Fibroblast of peridontal ligament (primary cell): ENCODE measurements around the gene FHIP1A.
"Not testable (repeated sequence)": the region's sequence is repeated elsewhere in the genome, so short reads cannot be mapped to it uniquely, and the experiment has no call there.

Source experiments
- DNase-seq: peaks from one replicate; pipeline ENCODE4 v3.0.0-alpha.2; 2010; ENCODE audit errors: extremely low read depth

FHIP1A gene

DNA sequence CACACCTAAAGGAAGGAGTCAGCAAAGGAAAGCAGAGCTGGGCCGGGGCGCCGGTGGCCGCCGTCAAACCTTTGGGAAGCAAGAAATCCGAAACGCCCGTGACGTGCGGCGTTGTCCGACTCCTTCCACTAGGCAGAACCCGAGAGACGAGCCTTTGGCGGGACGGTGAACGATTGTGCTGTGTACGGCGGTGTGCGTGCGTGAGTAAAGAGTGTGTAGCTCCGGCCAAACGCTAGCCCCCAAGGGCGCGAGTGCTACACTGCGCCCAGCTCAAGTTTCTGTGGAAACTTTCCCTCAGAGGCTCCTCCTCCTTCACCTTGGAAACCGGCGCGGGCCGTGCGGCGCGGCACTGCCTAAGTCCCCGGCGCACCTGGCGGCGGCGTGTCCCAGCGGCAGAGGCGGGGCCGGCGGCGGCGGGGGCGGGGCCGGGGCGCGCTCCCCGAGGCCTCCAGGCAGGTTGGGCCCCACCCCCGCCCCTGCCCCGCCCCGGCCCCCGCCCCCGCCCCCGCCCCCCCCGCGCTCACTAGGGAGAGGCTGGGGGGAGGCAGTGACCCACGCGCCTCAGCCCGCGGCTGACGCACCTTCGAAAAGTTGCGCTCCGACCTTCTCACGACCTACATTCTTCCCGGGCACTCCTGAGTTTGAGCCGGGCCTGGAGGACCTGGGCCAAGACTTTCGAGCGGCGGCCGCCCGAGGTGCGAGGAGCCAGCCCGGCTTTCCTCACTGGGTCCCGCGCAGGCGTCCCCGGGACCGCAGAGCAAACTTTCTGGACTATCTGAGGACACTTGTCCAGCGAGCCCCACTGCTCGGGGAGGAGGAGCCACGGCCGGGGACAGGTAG, at the start of gene FHIP1A:
TSS of gene FHIP1A (plus strand) at position 547 of the 840 bp plus-strand sequence. CDS start 157,084 bp downstream, outside the sequence.
- peak; percentile 61 for DNase-seq

DNA sequence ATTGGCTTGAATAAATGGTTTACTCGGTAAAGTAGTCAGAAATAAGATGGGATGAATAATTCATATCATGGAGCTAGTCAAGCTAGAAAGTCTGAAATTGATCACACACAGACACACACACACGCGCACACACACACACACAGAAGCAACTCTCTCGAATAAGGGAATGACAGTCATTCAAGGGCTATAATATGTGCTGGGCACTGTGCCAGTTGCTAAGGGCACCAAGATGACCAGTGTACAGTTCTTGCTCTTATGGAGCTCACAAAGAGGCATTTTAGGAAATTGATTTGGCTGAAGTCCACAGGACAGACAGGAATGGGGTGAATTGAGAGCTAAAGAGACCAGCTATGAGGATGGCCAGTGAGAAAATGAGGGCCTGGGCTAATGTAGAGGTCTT, 49.4 kb upstream of the FHIP1A start:
- DNase-seq: peak; percentile 14

DNA sequence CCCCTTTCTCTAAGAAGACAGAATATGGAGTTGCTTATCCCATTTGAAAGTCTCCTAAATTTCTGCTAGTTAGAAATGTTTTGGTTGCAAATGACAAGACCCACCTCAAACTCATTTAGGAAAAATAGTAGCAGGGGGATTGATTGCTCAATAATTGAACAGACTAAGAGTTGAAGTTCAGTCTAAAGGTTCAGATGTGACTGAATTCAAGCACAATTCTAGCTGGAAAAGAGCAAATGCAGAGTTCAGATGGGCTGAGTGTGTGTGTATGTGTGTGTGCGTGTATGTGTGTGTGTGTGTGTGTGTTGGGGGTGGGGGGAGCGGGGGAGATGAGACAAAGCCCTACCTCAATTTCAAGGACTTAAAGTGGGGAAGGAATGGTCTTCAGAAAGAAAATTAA, 47.9 kb upstream of the FHIP1A start:
- DNase-seq: no peak

DNA sequence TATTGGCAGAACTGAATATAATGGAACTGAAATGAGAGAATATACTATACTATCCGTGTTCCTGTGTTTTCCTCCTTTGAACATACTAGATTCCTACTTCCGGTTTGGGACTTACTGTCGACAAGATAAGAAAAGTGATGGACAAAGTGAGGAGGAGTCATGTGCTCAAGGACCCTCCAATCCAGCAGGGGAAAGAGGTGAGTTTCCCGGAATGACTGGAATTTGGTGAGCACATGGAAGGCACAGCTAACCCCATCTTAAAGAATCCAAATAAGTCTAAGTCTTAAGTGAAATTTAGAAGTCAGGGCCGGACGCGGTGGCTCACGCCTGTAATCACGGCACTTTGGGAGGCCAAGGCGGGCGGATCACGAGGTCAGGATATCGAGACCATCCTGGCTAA, 47.0 kb upstream of the FHIP1A start:
- no peak for DNase-seq

DNA sequence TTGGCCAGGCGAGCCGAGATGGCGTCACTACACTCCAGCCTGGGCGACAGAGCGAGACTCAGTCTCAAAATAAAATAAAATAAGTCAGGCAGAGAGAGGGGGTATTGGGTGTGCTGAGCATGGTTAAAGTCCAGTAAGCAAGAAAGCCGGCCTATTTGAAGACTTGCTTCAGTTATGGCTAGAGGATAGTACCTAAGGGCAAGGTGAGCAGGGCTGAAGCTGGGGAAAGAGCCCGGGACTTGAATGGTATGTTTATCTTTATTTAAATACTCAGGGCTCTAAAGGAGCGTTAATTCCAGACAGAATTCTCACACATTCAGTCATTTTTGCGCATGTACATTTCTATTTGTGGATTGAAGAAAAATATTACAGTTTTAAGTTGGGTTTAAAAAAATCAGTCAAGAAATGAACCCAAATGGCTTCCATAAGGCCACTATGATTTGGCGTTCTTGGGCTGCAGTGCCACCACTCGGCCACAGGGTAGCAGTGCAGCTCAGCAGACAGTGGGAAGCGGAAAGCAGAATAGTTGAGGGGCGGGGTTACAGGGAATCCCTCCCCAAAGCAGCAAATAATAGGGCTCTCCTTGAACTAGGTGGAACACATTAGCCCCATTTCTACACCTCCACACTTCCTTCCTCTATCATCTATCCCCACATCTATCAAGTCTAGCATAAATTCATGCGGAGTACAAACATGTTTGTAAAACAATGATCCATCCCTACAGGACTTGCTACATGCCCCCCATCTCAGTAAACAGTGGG, 46.4 kb upstream of the FHIP1A start:
- DNase-seq: peak; percentile 88

DNA sequence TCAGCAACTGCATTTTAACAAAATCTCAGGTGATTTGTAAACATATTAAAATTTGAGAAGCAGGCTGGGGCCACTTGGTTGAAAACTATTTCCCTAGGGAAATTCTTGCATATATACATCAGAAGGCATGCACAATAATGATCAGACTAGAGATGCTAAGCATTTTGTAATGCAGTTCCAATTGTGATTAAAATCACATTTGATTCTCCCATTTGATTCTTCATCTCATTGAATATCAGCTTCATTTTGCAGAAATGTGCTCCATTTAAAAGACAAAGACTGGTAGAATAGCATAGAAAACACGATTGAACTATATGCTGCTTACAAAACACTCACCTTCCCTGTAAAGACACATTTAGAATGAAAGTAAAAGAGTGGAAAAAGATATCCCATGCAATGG, 32.4 kb upstream of the FHIP1A start:
- no peak for DNase-seq

DNA sequence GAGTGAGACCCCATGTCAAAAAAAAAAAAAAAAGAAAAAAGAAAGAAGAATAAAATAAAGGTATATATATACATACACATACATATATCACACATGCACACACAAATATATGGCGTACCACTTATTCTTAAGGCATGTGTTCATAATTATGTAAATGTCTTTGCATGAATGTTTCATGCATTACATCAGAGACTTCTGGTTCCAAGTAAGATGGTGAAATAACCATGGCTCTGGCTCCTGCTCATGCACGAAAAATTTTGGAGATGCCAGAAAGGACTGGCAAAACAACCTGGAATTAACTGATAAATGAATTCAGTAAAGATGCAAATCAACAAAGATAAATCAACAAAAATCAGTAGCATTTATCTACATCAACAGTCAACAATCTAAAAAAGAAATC, 19.7 kb upstream of the FHIP1A start:
- DNase-seq: peak; percentile 70

DNA sequence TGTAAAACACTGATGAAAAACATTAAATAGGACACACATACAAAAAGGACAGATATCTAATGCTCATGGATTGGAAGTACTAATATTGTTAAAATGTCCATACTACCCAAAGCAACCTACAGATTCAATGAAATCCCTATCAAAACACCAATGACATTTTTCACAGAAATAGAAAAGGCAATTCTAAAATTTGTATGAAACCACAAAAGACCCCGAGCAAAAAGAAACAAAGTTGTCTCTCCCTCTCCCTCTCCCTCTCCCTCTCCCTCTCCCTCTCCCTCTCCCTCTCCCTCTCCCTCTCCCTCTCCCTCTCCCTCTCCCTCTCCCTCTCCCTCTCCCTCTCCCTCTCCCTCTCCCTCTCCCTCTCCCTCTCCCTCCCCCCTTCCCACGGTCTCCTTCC, 19.2 kb upstream of the FHIP1A start:
- DNase-seq: not testable (repeated sequence)

DNA sequence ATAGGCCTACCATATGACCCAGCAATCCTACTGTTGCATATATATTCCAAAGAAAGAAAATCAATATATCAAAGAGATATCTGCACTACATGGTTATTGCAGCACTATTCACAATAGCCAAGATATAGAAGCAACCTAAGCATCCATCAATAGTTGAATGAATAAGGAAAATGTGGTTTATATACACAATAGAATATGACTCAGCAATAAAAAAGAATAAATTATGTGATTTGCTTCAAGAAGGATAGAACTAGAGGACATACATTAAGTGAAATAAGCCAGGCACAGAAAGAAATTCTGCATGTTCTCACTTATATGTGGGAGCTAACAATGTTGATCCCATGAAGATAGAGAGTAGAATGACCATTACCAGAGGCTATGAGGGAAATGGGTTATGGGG, 13.1 kb upstream of the FHIP1A start:
- DNase-seq: no peak

DNA sequence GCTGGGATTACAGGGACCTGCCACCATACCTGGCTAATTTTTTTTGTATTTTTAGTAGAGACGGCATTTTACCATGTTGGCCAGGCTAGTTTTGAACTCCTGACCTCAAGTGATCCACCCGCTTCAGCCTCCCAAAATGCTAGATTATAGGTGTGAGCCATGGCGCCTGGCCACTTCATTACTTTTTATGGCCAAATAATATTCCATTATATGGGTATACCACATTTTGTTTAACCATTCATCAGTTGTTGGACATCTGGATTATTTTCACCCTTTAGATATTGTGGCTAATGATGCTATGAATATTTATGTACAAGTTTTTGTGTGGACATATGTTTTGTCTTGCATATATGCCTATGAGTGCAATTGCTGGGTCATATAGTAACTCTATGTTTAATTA, 8.6 kb upstream of the FHIP1A start:
- DNase-seq: no peak

DNA sequence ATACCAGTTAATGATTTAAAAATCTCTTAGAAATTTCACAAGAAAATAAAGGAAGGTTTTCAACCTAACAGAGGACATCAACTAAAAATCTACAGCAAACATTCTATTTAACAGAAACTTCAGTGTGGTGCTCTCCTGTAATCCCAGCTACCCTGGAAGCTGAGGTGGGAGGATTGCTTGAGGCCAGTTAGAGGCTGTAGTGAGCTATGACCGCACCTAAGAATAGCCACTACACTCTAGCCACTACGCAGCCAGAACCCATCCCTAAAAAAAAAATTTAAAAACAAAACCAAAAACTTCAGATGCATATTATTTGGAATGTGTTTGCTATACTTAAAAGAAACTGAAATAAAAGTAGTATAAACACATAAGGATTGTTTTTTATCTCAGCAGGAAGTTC, 7.2 kb upstream of the FHIP1A start:
- DNase-seq: no peak

DNA sequence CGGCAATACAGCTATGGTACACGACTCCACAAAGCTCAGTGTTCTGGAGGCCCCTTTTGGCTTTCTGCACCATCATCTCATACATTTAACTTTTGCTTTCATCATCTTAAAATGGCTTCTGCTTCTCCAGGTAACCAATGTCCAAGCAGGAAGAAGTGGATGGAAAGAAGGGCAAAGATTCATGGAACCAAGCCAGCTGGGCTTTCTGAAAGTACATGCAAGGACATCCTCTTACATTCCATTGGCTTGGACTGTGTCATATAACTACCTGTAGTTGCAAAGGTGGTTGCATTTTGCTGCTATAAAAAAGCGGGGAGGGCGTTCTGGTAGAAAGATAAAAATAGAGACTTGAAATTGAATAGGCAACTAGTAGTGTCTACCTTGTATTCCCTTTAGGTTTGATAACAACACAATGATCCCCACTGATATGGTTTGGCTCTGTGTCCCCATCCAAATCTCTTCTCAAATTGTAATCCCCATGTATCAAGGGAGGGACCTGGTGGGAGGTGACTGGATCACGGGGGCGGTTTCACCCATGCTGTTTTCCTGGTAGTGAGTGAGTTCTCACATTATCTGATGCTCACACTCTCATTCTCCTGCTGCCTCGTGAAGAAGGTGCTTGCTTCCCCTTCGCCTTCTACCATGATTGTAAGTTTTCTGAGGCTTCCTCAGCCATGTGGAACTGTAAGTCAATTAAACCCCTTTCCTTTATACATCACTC, 6.7 kb upstream of the FHIP1A start:
- DNase-seq: no peak

DNA sequence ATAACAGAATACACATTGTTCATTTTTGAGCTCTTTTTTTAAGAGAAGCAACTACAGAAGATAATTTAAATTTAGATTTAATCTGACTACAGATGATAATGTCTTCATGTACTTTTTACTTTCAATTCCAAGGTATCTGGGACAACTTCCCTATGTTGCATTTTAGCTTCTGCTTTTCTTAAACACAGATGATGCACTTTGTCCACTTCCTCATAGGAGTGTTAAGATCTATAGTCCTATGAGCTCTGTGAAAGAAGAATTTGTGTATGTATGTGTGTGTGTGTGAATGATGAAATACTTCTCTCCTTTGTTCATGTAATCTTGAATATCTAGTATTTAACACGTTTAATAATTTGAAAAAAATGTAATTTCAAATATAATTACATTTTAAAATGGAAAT, 5.3 kb upstream of the FHIP1A start:
- DNase-seq: no peak

DNA sequence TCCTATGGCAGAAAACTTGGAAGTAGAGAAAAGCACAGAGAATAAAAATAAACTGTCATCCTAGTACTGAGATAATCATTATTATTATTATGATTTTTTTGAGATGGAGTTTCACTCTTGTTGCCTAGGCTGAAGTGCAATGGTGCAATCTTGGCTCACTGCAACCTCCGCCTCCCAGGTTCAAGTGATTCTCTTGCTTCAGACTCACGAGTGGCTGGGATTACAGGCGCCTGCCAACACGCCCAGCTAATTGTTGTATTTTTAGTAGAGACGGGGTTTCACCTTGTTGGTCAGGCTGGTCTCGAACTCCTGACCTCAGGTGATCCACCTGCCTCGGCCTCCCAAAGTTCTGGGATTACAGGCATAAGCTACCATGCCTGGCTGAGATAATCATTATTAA, 4.2 kb upstream of the FHIP1A start:
- DNase-seq: not testable (repeated sequence)

DNA sequence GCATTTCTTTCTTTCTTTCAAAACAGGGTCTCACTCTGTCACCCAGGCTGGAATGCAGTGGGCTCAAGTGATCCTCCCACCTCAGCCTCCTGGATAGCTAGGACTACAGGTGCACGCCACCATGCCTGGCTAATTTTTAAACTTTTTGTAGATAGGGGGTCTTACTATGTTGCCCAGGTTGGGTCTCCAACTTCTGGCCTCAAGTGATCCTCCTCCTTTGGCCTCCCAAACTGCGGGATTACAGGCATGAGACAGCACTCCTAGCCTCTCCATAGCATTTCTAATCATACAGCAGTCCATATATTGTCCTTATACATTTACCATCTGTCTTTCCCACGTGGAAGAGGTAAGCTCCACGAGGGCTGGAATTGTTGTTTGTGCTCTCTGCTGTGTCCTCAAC, 2.0 kb upstream of the FHIP1A start:
- DNase-seq: no peak

DNA sequence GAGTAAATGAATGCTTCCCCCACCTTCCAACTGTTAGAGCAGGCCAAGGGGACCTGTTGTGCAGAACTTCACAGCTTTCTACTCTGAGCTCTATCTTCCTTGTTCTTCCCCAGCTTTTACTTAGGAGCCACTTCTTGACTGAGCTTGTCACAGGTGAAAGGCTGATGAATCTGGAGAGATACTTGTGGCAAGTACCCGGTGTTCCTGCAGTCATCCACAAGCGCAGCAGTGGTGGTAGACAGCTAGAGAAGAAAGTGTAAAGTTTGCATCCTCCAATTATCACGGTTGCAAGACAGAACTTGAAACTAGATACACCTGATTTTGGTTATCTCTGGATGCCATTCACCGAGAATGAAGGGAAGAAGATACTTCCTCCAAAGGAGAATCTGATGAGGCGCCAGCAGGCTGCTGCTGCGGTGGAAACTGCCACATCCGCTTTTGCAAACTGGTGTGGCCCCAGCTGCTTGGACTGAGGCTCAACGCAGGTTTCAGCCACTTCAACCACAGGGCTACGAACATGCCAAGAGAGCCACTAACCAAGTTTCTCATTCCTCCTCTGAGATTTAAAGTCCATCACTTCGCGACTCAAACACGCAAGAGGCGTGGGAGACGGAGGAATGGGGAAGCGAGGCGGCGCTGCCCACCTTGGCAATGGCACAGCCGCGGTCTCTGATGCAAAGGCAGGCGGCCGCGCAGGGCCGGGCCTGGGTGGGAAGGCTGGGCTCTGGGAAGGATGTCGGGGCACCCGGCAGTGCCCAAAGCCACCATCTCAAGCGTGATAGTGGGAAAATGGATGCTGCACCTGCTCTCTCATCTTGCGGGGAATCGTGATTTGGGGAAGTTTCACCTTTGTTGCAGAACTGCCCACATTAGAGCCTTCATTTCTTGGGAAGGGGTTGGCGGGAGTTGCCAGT, 1.3 kb upstream of the FHIP1A start:
- no peak for DNase-seq

DNA sequence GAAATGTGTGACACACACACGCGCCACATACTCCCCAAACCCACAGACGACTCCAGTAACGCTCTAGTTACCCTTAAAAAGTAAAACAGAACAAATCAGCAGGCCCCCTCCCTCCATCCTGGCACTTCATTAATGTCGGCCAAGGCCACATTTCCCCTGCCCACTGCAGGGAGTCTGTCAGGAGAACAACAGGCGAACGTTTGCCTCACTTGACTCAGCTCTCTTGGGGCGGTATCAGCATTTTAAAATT, 671 bp upstream of the FHIP1A start:
- no peak for DNase-seq

DNA sequence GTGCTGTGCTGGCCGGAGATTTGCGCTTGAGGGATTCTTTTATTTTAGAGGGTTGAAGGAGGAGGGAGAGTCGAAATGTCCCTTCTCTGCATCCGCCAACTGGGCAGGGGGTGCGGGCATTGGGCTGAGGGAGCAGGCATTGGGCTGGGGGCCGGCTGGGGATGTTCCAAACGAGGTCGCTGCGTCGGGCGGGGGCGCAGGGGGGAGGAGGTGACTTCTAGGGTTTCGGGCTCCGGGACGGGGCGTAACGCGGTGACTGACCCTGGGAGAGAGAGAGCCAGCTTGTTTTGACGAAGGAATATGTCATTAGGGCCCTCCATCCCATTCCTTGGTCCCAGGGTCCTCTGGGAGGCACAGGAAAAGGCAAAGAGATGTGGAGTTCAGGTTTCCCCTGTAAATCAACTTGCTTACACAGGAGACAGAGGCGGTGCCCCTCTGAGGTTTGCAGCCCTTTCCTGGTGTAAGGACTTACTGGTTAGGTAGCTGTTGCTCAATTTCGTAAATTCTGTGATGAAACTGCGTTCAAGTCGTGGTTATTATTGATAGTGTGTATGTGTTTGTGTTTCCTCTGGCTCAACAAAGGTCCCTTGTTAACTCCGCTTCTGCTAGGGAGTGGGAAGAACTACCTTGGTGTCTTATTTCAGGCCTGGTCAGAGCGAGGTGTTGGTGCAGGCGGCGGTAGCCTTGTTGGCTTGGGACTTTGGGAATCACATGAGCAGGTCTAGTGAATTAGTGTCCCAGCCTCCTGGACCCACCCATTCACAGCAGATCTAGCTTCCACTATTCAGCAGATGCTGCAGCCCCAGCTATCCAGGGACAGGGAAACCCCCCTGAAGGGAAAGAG, 716 bp downstream of the FHIP1A start:
- no peak for DNase-seq

DNA sequence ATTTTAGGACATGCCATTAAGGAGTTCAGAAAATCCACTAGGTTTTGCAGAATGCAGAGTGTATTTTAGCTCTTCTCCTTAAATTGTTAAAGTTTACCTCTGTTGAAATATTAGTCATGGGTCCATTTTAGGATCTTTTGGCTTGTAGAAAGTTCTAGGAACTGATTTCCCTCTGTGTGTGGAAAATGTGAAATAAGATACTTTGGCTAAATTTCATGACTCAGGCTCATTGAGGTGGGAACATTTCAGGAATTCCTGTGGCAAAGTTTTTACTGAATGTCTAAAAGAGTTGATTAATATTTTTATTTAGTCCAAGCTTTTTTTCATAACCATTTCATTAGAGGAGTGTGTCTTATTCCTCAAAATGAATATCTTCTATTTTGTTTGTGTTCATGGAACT, 7.0 kb downstream of the FHIP1A start:
- peak; percentile 85 for DNase-seq

DNA sequence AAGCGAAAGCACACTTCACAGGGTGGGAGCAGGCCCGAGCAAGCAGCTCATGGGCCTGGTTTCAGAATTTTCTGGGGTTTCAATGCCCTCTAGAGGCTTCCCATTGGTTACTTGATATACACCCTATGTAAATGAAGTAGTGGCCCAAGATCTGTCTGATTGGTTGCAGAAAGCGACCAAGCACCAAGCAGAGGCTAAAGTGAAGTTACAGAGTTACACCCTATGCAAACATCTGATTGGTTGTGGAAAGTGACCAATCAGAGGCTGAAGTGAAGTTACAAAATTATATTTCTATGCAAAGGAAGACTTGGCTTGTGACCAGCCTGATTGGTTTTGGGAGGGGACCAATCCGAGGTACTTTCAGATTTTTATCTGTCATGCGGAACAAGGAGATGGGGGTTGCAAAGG, 8.2 kb downstream of the FHIP1A start:
- peak; percentile 31 for DNase-seq
